ENCODE data around the gene KIF24.
"Not testable (repeated sequence)": the region's sequence is repeated elsewhere in the genome, so short reads cannot be mapped to it uniquely, and the experiment has no call there.

The KIF24 gene

DNA sequence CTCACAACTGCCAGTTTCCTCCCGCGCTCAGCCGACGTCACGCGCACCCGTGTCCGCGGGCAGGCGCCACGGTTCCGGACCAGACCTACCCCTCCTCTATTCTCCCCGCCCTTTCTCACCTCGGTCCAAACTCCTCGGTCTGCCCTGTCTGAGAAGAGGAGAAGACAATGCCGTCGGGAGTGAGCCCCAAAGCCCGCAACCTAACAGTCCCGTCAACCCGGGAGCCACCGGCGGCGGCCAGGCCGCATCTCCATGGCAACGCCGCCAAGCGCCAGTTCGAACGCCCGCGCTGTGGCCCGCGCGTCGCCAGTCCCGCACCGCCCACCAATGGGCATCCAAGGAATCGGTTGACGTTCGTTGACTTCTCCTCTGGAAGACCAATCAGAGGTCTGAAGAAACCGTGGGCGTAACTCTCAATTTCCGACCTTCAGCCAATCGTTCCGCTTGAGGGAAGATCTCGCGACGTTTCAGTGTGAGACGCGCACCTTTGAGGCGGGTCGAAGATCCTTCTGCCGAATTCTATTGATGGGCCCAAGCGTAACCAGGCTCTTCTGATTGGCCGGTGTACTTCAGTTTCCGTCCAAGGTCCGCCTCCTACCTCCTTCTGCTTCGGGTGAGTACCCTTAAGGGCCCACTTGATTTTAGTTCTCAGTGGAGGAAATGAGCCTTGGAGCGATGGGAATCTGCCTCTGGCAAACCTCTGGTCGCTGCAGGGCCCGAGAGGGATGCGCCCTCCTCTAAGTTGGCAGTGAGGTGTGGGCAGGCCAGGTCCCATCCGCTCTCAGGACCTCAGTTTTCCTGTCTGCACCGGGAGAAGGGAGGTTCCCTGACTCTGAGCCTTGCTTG, at the start of gene KIF24, which contains the start of gene NUDT2:
TSS of gene KIF24 (minus strand) at position 282 of the 846 bp plus-strand sequence. CDS start 17,922 bp downstream, outside the sequence.
TSS of gene NUDT2 (plus strand) at position 583 of the 846 bp plus-strand sequence. CDS start 9,471 bp downstream, outside the sequence.
- peak; percentile 98 for DNase-seq

GRCh38 chr9:34378376-34379060, 49.5 kb upstream of the KIF24 start:
- DNase-seq = no peak

- no peak for DNase-seq
Observed at GRCh38 chr9:34377404-34377746, 48.3 kb upstream of the KIF24 start.

DNA sequence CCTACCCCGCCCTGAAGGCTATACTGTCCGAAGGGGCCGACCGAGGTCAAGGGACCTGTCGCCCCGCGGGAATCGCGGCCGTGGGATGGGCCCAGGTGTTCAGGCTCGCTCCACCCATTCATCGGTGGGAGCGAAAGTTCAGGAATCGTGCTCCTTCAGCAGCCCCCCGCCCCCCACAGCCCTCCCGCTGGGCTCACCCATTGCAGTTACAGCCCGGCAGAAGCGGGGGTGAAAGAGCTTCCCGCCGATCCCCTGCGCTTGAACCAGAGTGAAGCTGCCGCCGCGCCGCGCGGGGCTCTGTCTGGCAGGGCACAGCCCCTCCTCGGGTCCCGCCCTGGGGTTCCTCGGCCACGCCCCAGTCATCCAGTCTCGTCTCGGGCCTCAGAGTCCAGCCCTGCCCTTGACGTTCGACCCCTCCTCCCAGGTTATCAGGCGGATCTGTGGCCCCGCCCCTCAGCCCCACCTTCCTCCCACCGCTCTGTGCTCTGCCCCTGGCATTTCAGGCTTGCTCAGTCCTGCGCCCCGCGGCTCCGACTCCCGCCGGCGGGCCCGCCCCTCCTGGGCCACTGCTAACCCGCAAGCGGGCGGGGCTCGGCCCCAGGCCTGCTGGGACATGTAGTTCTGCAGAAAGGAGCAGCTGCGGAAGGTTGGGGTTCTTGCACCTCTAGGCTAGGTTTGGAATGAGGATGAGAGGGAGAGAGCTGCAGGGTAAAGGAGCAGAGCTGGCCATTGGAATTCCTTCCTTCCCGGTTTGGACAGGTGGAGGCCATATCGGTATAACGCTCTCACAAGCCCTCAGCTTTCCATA, 47.7 kb upstream of the KIF24 start, which contains the start of gene MYORG:
TSS of gene MYORG (minus strand) at position 303 of the 808 bp plus-strand sequence. CDS start 3,955 bp downstream, outside the sequence.
- DNase-seq = peak; percentile 73

GRCh38 chr9:34375901-34376595, 47.0 kb upstream of the KIF24 start:
- no peak for DNase-seq

DNA sequence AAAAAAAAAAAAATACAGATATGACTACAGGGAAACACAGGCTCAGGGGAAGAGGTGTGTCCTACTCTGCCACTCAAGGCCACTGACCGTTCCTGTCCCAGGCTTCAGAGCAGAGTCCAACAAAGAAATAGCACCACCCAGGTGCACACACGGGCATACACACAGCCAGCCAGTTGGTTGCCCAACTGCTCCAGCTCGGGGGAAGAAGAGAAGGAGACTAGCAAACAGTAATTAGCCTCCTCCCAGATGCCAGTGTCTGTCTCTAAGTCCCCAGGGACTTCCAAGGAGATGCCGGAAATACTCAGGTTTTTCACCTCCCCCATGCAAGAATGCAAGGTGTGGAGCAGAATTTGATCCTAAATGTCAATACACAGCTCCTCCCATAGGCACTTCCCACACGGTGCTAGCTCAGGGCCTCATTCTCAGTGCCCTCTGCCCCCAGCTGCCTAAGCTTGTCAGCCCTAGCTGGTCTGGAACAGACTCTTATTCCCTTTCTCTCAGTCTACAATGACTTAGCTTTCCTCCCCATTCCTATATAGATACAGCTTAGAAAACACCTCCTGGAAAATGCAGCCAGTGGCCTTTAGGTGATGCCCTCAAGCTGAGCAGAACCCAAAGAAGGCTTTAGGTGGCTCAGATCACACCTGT, 46.0 kb upstream of the KIF24 start:
- no peak for DNase-seq

GRCh38 chr9:34374339-34374738, 45.3 kb upstream of the KIF24 start:
- no peak for DNase-seq

DNA sequence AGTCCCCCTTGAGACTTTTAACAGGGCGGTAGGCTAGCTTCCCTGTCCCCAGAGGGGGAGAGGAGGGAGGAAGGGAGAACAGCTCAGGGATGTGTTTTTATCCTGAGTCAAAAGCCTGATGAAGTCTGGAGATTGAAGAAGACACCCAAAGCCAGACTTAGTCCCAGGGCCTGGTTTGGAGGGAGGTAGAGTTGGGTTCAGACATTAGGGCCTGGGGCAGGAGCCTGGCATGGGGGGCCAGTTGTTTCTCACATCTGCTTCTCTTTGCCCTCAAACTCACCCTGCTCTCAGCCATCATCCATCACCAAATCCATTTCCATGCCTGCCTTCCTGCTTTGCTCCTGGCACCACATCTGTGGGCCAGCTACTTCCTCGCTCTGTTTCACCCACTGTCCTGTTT, 44.7 kb upstream of the KIF24 start:
- DNase-seq = no peak

DNA sequence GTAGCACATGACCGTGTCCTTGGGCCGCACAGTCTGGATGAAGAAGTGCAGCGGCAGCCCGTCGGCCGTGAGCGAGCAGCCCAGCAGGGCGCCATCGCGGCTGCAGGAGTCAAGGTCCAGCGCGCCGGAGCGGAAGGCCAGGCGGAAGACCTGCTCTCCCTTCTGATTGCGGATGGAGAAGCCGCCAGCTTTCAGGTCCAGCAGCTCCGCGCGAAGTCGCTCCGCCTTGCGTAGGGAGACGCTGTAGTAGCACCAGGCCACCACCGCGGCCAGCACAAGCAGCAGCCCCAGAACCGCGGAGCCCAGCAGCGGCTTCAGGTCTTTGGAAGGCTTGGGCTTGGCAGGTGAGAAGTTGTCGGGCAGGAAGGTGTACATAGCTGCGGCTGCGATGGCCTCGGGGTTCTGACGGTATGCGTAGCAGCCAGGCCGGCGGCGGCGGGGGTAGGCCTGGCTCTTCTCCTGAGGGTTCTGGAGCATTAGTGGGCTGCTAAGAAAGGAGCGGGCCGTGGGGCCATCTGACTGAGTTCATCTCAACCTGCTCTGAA, 43.5 kb upstream of the KIF24 start:
- no peak for DNase-seq

DNA sequence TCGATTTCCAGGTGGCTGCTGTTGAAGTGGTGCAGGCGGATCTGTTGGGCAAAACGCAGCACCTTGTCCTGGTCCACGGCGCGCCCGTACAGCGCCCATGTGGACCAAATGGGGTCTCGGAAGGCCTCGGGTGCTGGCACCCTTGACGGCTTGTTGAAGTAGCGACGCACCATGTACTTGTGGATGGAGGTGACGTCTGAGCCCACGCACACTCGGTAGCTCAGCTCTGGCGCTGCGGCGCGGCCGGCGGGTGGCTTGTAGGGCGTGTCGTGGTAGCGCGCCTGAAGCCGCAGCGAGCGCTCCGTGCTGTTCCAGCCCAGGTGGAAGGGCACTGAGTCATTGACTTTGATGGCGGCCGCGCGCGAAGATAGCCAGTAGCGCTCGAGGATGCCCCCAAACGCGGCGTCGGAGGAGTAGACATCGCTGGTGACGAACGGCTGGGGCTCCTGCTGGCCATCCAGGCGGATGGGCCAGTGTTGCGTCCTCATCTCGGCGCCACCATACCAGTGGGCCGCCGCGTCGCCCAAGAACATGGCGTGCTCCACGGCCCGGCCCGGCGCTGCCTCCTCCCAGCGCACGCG, 42.9 kb upstream of the KIF24 start:
- no peak for DNase-seq

GRCh38 chr9:34370970-34371880, 42.2 kb upstream of the KIF24 start:
- DNase-seq = no peak

DNA sequence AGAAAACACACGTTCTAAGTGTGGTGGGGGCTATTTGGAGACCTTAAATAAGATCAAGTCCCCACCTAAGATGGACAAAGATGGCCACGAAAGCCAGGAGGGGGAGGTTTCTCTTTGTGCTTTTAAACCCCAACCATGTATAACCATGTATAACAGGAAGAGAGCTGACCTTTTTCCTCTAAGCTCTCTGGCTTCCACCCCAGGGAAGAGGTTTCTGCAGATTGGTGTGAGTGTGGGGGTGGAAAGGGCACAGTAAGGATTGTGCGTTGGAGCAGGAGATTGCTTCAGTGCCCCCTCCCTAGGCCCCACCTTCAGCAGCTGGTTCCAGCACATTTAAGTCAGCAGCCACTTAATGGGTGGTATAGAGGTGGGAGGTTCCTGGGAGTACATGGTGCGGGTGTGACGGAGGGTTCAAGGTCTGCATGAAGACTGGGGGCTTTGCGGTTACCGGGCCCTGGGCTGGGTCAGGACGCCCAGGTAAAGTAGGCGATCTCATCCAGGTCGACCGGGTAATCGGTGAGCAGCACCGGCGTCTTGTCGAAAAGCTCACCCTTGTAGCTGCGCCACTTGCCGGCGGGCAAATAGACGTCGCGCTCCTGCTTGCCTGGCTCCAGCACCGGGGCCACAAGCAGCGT, 41.4 kb upstream of the KIF24 start:
- no peak for DNase-seq

DNA sequence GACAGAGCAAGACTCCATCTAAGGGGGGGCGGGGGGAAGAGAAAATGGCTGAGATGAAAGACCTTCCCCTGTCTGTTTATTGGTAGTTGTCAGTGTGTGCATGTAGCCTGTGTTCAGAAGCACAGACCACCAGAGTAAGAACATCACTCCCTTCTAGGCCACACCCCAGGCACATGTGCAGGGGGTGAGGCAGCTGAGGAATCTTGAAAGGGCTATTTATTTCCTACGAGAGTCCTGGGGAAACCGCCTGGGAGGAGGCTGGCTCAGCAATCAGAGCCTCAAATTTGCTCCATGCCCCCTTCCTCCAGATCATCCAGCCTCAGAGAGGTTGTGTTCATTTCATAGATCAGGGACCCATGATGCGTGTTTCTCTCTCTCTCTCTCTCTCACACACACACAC, 40.6 kb upstream of the KIF24 start:
- DNase-seq = no peak

- DNase-seq = not testable (repeated sequence)
Observed at GRCh38 chr9:34368796-34369195, 39.7 kb upstream of the KIF24 start.

- not testable (repeated sequence) for DNase-seq
Observed at GRCh38 chr9:34367751-34368410, 38.8 kb upstream of the KIF24 start.

DNA sequence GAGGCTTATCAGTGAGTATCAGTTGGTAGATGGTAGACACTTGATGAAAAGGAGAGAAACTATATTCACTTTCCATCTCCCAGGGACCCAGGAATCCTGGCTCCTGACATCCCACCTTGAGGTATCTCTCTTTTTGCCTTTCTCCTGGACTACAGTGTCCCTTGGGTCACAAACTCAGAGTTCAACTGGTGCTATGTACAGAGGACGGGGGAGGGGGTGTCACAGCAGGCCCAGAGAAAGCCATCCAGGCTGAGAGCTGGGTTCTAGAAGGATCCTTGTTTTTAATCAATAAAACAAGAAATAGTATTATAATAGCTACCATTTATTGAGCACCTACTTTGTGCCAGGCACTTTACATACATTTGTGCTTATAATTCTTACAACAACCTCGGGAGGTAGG, 37.3 kb upstream of the KIF24 start:
- no peak for DNase-seq

DNA sequence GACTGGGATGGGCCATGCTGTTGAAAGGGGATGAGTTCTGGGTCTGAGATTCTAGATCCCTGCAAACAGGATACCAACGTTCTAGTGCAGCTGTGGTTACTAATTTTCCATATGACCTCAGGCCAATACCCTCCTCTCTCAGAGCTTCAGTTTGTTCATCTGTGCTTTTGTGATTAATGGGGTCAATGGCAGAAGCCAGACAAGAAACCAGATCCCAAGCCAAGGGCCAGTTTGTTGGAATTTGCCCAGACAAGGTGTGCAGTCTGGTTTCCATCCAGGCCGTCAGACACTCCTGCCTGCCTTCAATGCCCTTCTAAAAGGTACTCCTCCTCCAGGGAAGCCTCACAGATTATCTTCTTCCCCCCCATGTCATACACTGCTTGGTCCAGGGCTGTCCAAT, 36.2 kb upstream of the KIF24 start:
- no peak for DNase-seq

DNA sequence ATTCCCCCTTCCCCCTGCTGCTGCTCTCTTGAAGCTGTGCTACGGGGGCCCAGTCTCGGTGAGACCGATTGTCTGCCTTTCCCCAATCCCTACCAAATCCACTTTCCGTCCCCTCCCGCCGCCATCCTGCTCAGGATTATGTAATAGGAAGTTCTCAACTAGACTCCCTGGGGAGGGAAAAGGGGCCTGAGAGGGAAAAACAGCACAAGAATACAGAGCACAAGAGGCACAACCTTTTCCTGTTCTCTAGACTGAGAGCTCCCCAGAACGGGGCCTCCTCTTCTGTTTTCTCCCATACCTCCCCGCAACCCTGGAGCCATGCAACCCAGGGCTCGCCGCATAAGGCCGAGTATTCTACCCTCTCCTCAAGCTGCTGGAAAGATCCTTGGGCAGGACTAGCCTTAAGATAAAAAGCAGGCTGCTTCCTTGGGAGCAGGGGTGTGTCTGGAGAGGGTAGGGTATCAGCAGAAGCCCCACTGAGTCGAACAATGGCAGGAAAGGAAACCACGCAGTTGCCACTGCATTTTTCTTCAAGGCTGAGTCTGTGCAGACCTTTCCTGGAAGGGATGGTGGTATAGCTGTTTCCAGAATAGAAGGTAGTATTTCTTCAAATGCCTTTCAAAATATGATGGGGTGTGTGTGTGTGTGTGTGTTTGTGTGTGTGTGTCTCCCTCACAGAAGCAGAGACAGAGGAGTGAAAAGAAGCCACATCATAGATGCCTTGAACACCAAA, 34.7 kb upstream of the KIF24 start:
- DNase-seq = no peak

Data from SIG-M5 (cell line).